IPS-18a (cell line): Measurements from ENCODE around the gene RARG.

Experiments used
- H3K27ac ChIP-seq: one replicate; pipeline ENCODE4 v1.5.1; 2013; ENCODE audit warnings: low read length
- H3K27me3 ChIP-seq: one replicate; pipeline ENCODE4 v1.6.1; 2013; ENCODE audit warnings: mild to moderate bottlenecking, low read length; ENCODE audit not compliant: control insufficient read depth, insufficient read depth
- H3K36me3 ChIP-seq: one replicate; pipeline ENCODE4 v1.6.1; 2013; ENCODE audit warnings: low read depth, low read length; ENCODE audit not compliant: control insufficient read depth
- H3K4me1 ChIP-seq: one replicate; pipeline ENCODE4 v1.6.1; 2013; ENCODE audit warnings: low read depth, low read length; ENCODE audit not compliant: control insufficient read depth
- H3K4me3 ChIP-seq: one replicate; pipeline ENCODE4 v1.5.1; 2013; ENCODE audit warnings: low read length
- H3K9ac ChIP-seq: one replicate; pipeline ENCODE4 v1.6.1; 2013; ENCODE audit warnings: mild to moderate bottlenecking, low read length, moderate library complexity
- H3K9me3 ChIP-seq: one replicate; pipeline ENCODE4 v1.6.1; 2013; ENCODE audit warnings: low read depth, low read length; ENCODE audit not compliant: control insufficient read depth

Gene RARG

DNA sequence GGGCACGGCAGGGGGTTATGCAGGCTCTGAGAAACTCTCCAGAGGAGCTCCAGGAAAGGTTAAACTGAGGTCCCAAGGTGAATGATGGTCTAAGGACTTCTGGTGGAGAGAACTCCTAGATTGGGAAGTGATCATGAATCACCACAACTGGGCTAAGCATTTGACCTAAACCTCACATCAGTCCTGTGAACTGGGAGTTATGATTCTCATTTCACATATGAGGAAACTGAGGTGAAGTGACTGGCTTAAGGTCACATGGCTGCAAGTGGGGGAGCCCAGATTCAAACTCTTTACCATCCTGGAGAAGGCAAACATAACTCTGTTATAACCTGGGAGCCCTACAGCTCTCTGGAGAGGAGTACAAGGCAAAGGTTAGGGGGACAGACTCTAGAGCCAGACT lies 4.2 kb downstream of the RARG start:
- Histone ChIP-seq H3K9me3 (no peaks in the 10 kb centered on the region), H3K36me3 (no peaks in the 10 kb centered on the region), H3K27ac (no peak overlapping the region), H3K4me3 (no peak overlapping the region), H3K27me3 (peaks cover 10% of the 10 kb centered on the region), H3K4me1 (peaks cover 36% of the 10 kb centered on the region), H3K9ac (no peak overlapping the region)

DNA sequence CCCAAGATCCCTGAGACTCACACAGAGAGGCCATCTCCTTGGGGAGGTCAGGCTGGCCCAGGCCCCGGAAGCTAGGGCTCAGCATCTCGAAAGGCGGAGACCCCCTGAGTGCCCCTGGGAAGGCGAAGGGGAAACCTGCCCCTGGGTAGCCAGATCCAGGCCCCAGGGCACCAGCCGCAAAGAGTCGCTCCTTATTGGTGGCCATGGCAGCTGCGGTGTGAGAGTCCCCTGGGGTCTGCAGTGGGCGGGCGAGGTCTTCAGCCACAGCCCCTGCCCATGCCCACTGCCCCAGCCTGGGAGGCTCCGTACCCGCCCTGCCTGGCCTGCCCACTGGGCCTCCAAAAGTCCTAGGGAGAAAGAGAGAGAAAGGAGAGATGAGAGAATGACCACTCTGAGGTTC lies 4.7 kb downstream of the RARG start:
- Histone ChIP-seq H3K27me3 (peaks cover 10% of the 10 kb centered on the region), H3K4me1 (peaks cover 36% of the 10 kb centered on the region), H3K36me3 (no peaks in the 10 kb centered on the region), H3K9me3 (no peaks in the 10 kb centered on the region), H3K9ac (no peak overlapping the region), H3K4me3 (no peak overlapping the region), H3K27ac (no peak overlapping the region)

DNA sequence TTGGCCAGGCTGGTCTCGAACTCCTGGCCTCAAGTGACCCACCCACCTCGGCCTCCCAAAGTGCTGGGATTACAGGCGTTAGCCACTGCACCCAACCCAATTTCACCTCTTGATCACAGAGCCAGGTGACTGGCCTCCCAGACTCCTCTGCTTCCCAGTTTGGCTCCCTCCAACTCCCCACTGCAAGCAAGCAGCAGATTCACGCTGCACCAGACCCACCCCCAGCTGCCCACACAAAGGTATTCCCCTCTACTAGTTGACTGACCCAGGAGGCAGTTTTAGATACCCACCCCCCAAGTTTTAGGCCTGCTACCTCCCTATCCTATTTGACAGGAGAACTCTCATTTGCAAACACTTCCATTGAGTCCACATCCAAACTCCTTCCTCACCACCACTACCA lies 5.2 kb downstream of the RARG start:
- peaks cover 10% of the 10 kb centered on the region for H3K27me3 ChIP-seq
- H3K27ac ChIP-seq: no peak overlapping the region
- H3K4me1 ChIP-seq: peaks cover 40% of the 10 kb centered on the region
- H3K9ac ChIP-seq: no peak overlapping the region
- no peaks in the 10 kb centered on the region for H3K36me3 ChIP-seq
- H3K9me3 ChIP-seq: no peaks in the 10 kb centered on the region
- H3K4me3 ChIP-seq: no peak overlapping the region

DNA sequence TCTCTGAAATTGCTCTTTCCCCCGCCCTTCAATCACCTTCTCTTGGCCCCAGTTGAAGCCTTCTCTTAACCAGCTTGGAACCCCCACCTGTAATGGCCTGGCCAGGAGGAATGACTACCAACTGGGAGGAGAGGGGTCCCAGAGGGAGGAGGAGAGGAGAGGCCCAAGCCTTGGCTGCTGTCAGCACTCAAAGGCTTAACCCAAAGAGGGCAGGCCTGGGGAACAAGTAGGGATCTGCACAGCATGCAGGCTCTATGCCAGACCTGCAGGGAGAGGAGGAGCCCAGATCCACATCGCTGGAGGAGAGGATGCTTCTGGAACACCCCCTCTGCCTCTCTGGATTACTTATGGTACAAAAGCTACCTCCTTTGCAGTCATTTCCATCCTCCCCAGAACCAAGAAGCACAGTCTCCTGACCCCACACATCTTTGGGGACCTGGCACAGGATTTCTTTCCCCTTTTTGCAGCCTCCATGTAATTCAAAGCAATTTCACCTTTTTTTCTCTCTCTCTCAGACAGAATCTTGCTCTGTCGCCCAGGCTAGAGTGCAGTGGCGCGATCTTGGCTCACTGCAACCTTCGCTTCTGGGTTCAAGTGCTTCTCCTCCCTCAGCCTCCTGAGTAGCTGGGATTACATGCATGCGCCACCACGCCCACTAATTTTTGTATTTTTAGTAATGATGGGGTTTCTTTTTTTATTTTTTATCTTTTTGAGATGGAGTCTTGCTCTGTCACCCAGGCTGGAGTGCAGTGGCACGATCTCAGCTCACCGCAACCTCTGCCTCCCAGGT lies 6.2 kb downstream of the RARG start:
- no peaks in the 10 kb centered on the region for H3K36me3 ChIP-seq
- H3K27me3 ChIP-seq: peaks cover 5% of the 10 kb centered on the region
- no peak overlapping the region for H3K4me3 ChIP-seq
- H3K9me3 ChIP-seq: no peaks in the 10 kb centered on the region
- no peak overlapping the region for H3K9ac ChIP-seq
- no peak overlapping the region for H3K27ac ChIP-seq
- peaks cover 40% of the 10 kb centered on the region for H3K4me1 ChIP-seq

DNA sequence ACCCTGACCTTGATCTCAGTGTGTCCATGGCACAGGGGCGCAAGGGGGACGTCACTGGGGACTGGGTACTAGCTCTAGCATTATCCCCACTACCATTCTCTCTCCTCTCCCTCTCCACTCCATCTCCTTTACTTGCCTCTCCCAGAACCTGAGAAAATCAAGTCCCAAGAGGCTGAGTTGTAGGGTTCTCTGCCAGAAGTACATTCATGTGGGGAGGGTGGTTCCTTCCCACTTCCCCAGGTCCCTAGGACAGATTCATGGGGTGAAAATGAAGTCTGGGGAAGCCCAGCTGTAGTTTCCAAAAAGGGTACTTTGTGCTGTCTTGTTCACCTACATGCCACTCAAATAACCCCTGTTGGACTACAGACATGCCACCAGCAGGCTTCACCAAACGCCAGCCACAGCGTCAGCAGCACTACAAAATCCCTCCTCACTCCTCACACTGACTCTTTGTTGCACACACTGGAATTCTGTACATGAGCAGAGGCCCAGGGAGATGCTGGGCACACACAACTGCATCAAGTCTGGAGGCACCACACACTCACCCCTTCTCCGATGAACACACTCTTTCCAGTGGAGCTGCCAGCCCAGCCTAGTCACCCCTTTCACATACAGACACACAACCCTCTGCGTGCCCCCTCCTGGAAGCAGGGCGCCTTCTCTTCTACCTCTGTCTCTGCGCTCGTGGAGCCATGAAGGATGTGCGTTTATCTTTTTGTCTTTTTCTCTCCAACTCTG lies 6.9 kb downstream of the RARG start:
- peaks cover 39% of the 10 kb centered on the region for H3K4me1 ChIP-seq
- peaks cover 5% of the 10 kb centered on the region for H3K27me3 ChIP-seq
- H3K9me3 ChIP-seq: no peaks in the 10 kb centered on the region
- no peak overlapping the region for H3K9ac ChIP-seq
- no peak overlapping the region for H3K27ac ChIP-seq
- no peaks in the 10 kb centered on the region for H3K36me3 ChIP-seq
- H3K4me3 ChIP-seq: no peak overlapping the region

DNA sequence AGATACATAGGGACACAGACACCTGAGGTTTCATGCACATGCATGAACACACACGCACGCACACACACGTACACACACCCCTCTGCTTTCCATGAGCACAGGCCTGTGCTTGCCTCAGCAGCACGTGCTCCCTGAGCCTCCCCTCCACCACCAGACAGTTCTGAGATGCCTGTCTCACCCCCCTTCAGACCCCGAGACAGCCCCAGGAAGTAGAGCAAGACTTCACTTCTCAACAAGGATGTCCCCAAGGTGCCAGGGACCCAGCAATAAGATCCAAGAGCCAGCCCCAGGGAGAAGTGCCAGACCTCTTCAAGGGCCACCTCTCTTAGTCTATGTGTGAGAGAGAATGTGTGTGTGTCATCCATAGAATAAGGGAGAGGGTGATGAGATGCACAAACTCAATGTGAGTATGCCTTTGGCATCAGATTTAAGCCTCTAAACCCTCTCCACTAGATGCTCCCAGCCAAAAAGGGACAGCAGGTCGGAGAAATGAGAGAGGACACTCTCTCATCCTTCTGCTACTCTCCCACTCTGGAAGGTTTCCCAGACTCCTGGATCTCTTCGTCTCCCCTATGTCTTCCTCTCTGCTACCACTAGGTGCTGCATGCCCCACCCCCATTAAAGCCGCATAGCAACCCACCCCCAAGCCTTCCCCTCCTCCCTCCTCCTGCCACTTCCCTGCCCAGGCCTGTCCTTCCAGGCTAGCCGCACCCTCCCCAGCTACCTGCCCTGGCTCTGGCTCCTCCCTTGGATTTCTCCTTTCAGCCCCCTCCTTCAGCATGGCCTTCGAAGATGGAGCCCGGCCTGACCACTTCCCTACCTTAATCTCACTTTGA lies 7.7 kb downstream of the RARG start:
- no peaks in the 10 kb centered on the region for H3K9me3 ChIP-seq
- no peaks in the 10 kb centered on the region for H3K36me3 ChIP-seq
- H3K27me3 ChIP-seq: peaks cover 10% of the 10 kb centered on the region
- peak overlapping the region; percentile 9 for H3K4me3 ChIP-seq
- H3K27ac ChIP-seq: no peak overlapping the region
- H3K4me1 ChIP-seq: peaks cover 35% of the 10 kb centered on the region
- no peak overlapping the region for H3K9ac ChIP-seq

DNA sequence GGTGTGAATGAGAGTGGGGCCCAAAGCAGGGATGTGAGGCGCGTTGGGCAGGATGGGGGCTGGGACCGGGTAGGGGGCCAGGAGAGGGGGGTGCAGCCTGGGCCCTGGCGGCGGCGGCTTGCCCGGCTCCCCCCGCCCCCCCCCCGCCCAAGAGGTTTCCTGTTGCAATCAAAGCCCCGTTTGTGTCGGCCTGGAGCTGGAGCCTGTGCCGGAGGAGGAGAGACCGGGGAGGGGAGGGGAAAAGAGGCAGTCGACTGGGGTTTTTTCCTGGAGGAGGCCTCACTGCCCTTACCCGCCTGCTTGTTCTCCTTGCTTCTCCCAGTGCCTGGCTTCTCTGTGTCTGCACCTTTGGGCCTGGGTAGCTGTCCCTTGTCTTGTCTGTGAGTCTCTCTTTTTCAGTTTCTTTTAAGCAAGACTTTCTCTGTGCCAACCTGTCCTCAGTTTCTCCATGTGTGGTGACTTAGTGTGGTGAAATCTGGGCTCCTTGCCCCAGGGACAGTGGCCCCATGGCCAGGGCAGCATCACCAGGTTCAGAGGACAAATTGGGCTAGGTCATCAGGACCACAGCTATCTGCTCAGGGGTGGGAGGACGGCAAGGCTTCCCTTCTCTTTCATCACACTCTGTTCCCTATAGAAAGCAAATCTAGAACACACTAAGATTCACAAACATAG lies 8.5 kb downstream of the RARG start:
- peaks cover 15% of the 10 kb centered on the region for H3K27me3 ChIP-seq
- H3K27ac ChIP-seq: no peak overlapping the region
- no peak overlapping the region for H3K4me3 ChIP-seq
- no peak overlapping the region for H3K9ac ChIP-seq
- no peaks in the 10 kb centered on the region for H3K9me3 ChIP-seq
- H3K36me3 ChIP-seq: no peaks in the 10 kb centered on the region
- peaks cover 35% of the 10 kb centered on the region for H3K4me1 ChIP-seq

DNA sequence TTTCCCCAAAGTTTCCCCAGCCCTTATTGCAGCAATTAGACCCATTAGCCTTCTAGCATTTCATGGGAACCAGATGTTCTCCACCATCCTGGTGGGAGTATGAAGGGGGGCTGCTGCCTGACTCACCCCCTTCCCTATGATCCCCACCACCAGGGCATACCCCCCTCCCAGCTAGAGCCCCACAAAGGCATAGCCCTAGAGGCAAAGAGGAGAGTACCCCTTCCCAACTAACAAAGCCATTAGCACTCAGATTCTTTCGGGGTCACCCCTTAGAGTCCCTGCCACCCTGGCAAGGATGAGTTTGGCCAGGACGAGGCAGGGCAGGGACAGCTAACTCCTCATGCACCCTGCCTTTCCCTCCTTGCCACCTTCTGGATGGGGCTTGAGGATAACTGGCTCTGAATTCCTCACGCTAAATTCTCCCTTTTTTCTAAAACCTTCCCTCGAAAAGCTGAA lies 9.2 kb downstream of the RARG start:
- no peak overlapping the region for H3K9ac ChIP-seq
- peaks cover 42% of the 10 kb centered on the region for H3K4me1 ChIP-seq
- peak overlapping the region; percentile 43 for H3K4me3 ChIP-seq
- H3K9me3 ChIP-seq: no peaks in the 10 kb centered on the region
- no peaks in the 10 kb centered on the region for H3K36me3 ChIP-seq
- no peak overlapping the region for H3K27ac ChIP-seq
- H3K27me3 ChIP-seq: peaks cover 18% of the 10 kb centered on the region

DNA sequence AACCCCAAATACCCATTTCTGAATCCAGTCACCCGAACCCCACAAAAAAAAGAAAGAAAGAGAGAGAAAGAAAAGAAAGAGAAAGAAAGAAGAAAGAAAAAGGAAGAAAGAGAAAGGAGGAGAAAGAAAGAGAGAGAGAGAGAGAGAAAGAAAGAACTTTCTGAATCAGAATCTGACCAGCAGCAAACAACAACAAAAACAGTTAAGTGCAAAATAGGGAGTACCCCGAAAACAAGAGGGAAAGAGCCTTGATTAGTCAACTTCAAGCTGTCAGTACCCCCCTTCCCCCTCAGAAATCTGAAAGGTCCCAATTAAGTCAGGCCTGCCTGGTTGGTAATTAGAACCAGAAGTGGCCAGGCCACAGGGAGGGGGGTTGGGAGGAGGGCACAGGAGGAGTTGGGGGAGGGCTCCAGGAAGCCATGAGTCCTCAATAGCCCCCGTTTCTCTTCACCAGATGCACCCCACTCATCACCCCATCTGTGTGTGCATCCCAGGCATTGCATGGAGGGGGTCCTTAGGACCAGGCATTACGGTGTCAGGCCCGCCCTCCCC lies 9.8 kb downstream of the RARG start:
- no peak overlapping the region for H3K9ac ChIP-seq
- H3K27me3 ChIP-seq: peaks cover 18% of the 10 kb centered on the region
- H3K4me3 ChIP-seq: peak overlapping the region; percentile 43
- H3K9me3 ChIP-seq: no peaks in the 10 kb centered on the region
- no peak overlapping the region for H3K27ac ChIP-seq
- H3K36me3 ChIP-seq: no peaks in the 10 kb centered on the region
- peaks cover 47% of the 10 kb centered on the region for H3K4me1 ChIP-seq

DNA sequence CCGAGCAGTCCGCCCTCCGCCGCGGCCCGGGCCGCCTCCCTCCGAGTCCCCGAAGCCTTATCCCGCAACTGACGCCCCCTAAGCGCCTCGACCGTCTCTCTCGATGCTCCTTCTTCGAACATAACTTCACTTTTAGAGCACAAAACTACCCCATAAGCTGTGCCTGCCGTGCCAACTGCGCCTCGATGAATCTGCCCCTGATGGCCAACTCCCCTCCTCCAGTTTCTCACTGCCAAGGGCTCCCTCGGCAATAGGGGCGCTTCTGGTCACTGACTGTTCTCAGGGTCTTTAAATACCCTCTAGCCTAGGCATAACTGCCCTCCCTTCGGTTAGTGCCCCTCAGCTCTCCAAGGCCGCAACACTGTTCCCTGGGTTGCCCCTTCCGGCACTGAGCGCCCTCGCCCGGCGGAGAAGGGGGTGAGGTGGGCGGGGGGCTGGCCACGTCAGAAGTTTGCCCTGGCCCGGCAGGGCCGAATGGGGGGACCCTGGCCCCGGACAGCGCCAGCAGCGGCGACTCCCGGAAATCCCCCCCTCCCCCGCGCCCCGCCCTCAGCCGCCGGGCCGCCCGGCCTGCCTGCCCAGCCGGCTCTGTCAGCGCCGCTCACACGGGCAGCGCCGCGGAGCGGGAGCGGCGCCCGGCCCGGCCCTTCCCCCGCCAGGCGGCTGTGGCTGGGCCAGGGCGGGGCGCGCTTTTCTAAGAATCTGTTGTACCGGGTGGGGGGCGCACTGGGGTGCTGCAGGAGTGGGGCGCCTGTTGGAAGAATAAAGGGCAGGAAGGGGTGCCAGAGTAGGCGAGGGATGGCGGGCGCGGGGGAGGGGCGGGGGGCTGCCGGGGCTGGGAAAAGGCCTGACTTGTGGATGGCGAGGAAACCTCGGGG lies 10.6 kb downstream of the RARG start:
- H3K4me1 ChIP-seq: peaks cover 55% of the 10 kb centered on the region
- peak overlapping the region; percentile 41 for H3K9ac ChIP-seq
- H3K27me3 ChIP-seq: peaks cover 18% of the 10 kb centered on the region

More for the DNA sequence above, 10.6 kb downstream of the RARG start:
- Histone ChIP-seq H3K36me3 (no peaks in the 10 kb centered on the region), H3K27ac (no peak overlapping the region), H3K9me3 (no peaks in the 10 kb centered on the region), H3K4me3 (peak overlapping the region; percentile 73)
